CD4-positive, alpha-beta T cell treated with Interleukin-6 for 4 hours (primary cell): Measurements from ENCODE around the gene GABRB3.
"Not testable (repeated sequence)": the region's sequence is repeated elsewhere in the genome, so short reads cannot be mapped to it uniquely, and the experiment has no call there.

Experiments used
- DNase-seq: peaks from one replicate; pipeline ENCODE4 v3.0.0-alpha.2; 2020; ENCODE audit warnings: mixed read lengths

The GABRB3 gene

DNA sequence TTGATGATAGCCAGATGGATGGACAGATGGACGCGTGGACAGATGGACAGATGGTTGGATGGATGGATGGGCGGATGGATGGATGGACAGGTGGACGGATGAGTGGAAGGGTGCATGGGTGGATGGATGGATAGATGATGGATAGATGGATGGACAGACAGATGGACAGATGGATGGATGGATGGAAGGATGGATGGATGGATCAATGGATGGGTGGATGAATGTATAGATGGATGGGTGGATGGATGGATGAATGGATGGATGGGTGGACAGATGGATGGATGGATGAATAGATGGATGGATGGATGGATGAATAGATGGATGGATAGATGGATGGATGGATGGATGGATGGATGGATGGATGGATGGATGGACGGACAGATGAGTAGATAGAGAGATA, 40.9 kb downstream of the GABRB3 start:
- DNase-seq = no peak

DNA sequence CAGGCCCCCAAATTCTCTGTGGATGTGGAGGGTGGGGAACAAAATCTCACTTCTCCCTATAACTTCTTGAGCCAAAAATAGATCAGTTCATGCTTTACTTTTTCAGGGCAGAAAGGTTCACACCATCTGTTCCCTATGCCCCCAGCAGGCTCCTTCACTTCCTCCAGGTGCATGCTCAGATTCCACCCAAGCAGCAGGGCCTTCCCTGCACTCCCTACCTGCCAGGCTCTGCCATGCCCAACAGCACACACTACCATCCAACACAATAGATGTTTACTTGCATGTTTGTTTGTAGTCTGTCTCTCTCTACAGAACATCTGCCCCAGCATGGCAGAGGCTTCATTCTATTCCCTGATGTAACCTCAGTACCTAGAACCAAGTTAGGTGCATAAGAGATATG, 43.3 kb downstream of the GABRB3 start:
- DNase-seq = no peak

DNA sequence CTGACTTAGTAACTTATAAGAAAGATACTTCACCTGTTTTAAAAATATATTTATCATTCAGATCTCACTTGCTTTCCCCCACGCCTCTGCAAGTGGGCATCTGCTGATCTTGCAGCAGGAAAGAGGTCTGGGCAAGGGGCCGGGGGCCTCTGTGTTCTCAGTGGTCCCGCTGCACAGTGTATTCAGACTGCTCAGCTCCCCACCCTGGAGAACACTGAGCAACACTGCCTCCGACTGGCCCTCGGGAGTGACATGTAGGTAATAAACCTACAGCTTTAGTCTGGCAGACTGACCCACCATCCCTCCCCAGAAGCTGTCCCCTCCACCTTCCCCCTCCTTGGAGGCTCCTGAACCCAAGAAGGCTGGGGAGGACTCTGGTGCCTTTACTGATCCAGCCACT, 43.8 kb downstream of the GABRB3 start:
- DNase-seq = no peak

DNA sequence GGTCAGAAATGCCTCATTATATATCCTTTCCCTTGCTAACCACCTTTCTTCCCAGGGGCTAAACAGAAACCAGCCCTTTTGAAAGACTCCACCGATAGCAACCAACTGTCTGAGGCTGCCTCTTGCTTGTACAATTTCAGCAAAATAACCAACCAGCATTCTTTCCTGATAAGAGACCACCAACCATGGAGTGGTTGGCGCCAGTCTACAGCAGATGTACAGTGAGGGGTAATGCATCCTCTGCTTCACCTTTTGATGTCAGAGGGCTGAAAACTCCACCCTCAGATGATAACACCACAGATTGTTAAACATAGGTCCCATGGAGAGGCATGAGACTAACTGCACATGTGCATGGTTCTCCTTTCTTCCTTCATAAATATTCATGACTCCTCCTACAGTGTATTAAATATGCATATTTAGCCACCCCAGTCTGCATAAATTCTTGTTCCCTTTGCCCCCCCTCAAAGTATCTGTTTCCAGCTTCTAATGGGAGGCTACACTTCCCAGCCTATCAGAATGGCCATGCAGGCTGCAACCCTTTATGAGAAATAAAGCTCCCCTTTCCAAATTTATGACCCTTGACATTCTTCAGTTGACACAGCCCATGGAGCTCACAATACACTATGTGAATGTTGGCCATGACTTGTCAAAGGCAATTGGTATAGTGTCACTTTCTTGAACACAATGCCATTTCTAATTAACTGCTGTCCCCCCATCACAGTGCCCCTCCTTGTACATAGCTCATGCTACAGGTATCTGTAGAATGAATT, 48.3 kb downstream of the GABRB3 start:
- no peak for DNase-seq

DNA sequence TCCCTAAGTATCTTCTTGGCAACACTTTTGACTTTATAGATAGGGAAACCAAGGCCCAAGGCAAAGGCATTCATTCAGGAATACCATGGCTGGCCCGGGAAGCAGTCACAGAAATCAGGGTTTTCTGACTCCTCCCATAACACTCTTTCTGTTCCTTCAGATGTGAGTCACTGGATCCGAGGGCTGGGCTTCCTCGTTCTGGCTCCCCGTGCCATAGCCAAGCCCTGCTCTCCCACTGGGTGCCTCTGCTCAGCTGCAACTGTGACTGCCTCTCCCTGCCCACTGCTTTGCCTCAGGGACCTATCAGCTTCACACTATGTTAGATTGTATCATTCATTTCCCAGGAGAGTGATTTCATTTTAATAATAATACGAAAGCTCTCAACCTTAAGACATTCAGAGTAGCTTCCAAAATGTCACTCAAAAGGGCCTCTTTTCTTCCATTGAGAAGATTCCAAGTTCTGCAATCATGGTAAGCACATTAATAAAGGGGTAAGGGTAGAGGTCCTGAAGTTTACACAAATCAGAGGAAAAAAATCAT, 50.2 kb downstream of the GABRB3 start:
- no peak for DNase-seq

DNA sequence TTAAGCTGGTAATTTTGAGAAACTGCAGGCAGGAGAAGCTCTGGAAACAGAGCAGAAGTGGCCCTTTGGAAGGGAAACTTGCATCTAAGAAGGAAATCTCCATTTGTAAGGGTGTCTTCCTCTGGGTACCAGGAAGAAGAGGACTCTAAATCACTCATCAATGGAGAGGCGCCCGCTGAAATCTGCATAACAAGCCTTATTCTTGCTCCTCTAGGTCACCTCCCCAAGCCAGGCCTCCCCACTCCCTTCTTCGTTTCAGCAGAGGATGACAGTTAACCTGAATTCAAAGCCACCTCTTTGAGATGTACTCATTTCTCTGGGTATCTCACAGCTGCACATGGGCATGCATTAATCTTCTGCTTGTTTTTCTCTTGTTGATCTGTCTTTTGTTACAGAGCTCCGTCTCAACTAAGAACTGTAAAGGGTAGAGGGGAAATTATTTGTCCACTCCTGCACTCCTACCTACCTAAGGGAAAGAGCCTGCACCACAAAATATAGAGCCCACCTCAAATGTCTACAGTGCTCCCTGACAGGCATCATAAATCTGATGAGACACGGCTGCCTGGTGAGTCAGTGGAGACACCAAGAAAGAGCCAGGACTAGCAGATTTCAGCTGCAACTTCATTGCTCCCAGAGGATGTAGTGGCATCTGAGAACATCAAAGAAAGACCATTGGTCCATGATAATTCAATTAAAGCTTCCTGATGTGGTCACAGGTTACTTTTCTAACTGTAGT, 51.5 kb downstream of the GABRB3 start:
- no peak for DNase-seq

DNA sequence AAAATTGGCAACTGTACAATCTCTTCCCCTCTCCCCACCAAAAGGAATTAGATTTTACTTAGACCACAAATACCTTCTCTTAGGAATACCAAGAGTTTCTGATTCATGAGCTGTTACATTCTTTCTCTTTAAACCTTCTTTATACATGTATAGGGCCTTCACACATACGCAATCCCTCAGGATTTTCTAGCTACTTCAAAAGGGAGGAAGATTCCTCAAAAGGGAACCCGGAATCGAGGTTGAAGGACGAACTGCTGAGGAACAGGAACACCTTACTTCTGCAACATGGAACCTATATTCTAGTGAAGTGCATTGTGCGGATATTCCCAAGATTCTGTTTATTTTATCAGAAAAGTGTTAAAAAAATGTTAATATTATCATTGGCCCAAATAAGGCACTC, 52.3 kb downstream of the GABRB3 start:
- DNase-seq = no peak

DNA sequence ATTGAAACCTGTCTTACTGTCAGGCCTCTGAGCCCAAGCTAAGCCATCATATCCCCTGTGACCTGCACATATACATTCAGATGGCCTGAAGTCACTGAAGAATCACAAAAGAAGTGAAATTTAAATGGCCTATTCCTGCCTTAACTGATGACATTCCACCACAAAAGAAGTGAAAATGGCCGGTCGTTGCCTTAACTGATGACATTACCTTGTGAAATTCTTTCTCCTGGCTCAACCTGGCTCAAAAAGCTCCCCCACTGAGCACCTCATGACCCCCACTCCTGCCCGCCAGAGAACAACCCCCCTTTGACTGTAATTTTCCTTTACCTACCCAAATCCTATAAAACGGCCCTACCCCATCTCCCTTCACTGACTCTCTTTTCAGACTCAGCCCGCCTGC, 53.0 kb downstream of the GABRB3 start:
- DNase-seq = not testable (repeated sequence)

DNA sequence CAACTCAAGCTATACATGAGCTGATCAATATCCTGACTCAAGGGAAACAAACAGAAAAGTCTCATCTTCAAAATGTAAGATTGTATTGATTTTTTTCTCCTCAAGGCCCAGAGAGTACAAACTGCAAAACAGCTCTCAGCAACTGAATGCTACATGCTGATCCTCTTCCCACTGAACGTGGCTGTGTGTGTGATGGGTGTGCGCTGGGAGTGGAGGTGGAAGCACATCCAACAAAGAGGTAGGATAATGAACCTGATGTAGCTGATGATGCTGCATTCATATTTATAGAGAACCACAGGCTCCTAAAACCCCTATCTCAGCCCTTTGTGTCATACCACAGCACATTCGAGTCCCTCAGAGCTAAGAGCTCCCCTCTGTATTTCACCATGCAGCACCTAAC, 56.8 kb downstream of the GABRB3 start:
- DNase-seq = no peak

DNA sequence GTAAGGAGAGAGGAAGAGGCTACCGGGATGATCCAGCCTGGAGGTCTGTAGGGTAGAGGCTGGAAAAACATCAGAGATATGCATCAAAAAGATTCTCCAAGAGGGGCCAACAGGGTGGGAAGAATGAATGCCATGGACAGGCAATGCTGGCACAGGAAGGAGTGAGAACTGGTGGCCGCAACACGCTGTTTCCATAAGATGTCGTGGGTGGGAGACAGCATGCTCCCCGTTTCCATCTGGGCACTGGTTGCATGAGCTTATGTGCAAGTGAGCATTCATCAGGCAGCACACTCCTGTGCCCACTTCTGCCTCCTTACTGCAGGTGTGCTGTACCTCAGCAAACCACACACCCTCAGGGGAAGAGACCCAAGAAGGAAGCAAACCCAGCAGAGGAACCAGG, 59.4 kb downstream of the GABRB3 start:
- DNase-seq = no peak

DNA sequence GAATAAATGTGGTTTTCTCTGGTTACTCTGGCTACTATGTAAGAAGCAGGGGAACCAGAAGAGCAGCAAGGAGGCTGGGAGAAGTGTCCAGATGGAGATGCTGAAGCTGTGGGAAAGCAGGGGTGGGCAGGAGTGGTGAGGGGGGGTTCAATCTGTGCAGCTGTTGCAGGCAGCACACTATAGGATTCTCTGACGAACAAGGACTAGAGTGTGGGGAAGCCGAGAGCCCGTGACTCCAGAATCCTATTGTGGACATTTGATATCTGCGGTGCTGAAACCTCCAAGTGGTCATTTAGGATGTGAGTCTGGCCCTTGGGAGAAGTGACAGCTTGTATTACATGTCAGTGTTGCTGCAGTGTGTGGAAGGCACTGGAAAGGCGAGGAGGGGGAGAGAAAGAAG, 60.5 kb downstream of the GABRB3 start:
- DNase-seq = no peak

DNA sequence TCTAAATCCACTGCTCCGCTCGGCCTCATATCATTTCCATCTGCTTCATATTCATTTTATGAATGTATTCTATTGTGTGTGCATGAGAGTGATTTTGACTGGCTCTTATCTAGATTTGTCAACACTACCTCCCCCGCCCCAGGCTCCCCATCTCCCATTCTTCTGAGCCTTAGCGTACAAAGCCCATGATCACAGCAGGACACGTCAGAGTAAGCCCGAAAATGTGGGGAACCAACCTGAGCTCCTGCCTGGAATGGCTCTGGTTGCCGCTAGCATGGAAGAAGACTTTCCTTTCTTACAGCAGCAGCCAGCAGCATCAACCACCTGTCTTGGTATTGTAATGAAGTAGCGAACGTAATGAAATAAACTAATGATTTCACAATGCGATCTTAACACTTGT, 61.4 kb downstream of the GABRB3 start:
- no peak for DNase-seq

DNA sequence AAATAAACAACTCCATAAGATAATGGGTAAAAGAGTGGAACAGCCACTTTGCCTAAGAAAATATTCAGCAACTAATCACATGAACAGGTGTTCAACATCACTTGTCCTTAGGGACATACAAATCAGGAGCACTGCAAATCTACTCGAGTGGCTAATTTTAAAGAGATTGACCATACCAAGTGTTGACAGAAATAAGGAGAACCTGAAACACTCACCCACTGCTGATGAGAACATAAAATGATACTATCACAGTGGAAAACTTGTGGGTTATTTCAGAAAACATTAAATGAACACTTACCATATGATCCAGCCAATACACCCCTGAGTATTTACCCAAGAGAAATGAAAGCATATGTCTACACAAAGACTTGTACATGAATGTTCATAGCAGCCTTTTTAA, 70.5 kb downstream of the GABRB3 start:
- no peak for DNase-seq

DNA sequence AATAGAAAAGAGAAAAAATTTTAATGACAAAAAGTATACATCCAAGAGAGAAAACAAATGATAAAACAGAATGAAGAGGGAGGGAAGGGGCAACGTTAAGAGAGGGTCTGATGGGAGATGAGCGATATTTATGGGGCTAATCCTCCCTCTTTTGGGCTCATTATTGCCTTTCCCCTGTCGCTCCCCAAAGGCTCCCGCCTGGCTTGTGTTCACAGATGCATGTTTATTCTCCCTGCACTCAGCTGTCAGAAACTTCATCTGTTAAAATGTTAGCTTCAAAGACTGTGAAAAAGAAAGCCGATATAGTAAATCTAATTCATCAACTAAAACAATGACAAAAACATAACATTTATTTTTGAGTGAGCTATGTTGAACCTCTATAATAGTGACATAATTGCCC, 74.3 kb downstream of the GABRB3 start:
- DNase-seq = no peak

DNA sequence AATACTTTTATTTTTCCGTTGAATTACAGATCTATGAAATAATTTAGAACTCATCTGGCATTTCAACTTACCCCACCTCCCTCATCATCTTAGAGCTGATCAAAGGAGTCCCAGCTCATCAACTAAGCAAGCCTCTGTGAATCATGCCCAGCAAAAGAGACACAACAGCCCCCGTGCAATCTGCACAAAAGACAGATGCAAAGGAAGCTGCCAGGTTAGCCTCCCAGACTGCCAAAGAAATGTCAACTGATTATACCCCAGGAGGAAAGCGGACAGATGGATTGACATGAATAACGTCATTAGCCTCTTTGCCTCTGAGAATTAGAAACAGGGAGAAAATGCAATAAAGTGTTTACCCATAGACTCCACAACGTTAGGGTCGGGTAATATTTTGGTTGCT, 75.0 kb downstream of the GABRB3 start:
- no peak for DNase-seq

DNA sequence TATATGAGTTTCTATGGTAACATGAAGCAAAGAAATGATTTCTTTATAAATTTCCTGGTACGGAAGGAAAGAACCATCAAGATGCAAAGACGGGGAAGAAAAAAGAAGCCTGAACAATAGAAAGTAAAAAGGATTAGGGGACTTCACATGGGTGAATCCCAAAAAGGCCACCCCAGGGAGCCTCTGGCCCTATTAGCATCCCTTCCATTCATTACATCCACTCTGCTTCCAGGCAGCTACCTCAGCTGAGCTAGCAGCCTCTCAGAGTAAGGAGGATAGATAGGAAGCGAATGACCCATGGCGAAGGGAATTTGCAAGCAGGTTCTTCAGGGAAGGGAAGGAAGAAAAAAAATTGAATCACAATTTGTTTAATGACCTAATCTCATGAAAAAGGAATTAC, 81.6 kb downstream of the GABRB3 start:
- DNase-seq = no peak

DNA sequence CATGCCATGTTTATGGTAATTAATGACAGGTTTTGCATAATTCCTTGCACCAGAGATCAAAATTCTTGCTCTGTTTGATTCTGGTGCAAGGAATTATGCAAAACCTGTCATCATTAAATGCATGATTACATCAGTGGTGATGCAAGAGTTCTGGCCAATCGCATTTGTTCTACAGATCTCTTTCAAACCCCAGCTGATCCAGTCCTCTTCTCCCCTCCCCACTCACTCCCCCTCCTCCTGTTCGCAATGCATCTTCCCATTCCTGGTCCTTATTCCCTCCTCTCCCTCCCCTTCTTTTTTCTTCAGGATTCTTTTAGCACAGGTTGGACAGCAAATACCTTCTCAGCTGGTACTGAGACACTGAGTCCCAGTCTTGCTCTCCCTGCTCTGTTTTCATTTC, 82.1 kb downstream of the GABRB3 start:
- DNase-seq = no peak

DNA sequence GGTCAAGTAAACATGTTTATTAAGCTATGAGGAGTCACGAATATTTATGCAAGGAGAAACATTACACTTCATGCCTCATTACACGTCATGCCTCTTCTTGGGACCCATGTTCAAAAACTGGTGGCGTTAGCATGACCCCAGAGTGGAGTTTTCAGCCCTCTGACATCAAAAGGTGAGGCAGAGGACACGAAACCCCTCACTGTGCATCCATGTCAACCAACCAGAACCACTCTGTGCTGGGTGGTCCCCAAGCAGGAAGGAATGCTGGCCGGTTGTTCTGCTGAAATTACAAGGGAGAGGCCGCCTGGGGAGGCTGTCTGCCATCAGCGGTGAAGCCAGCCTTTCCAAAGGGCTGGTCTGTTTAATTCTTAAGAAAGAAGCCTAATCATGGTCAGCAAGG, 83.4 kb downstream of the GABRB3 start:
- no peak for DNase-seq

DNA sequence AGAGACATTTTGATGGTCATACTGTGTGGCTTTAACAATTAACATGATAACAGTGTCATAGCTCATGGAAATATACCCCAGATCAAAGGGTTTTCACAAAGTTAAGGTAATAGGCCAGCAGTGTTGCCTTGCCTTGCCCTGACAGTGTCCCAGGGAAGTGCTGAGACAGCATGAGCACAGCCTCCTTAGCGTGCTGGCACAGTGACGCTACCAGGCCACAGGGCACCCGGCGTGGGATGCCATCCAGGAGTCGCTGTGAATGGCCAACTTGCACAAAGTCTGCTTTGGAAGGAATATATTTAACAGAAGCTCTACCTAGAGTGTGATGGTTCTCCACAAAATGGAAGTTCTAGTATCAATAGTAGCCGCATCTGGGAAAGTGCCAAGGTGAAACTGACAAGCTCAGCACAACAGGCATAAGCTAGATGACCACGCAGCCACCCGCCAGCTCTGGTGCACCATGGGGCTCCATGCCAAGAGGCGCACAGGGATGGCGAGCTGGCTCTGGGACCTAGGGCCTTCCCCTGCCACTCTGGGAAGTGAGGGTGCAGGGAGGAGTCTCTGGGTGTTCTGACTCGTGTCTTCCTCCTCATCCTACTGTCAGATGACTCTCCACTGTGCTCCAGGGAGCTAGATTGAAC, 86.2 kb downstream of the GABRB3 start:
- DNase-seq = no peak

DNA sequence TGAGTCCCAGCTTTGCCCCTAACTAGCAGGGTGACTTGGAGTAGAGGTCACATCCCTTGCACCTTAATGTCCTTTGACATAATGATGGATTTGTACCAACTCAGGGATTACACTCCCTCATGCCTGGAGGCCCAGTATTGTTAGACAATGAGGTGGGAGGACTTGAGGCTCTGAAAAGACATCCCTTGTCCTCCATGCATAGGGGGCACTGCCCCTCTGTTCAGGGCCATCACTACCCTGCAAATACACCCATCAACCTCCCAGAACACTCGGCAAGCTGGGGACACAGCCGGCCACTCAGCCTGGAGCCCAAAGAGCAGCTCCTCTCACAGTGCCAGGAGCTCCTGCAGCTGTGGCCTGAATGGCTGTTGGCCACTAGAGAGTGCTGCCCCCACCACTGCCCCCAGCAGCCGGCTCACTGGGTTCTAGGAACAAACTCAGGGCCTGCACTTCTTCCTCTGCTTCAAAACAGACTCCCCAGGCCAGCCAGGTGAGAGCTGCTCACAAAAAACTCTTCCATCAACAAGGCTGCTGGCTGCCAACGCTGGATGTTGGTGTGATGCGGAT, 90.2 kb downstream of the GABRB3 start:
- DNase-seq = no peak

DNA sequence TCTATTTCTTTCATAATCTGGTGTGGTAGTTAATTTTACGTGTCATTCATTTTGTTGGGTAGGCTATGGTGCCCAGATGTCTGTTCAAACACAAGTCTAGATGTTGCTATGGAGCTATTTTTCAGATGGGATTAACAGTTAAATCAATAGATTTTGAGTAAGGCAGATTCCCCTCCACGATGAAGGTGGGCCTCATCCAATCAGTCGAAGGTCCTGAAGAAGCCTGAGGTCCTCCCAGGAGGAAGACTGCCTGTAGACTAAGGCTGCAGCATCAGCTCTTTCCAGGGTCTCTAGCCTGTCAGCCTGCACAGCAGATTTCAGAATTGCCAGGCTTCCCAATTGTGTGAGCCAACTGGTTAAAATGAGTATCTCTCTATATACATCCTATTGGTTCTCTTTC, 92.9 kb downstream of the GABRB3 start:
- no peak for DNase-seq

DNA sequence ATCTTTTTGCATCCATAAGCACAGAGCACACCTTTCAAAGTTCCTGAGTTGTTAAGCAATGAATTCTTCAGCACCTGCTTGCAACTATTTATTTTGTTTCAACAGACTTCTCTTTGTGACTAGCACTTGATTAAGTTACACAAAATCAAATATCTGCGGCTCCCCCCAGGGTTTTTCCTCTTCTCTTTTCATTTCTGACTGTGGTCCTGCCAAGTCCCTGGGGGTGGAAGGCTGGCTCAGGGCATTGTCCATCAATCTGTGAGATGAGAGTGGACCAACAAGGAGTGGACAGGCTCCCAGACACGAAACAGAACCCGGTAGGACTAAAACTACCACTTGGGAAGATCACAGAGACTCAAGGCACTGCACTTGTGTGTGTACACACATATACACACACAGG, 96.8 kb downstream of the GABRB3 start:
- DNase-seq = no peak

DNA sequence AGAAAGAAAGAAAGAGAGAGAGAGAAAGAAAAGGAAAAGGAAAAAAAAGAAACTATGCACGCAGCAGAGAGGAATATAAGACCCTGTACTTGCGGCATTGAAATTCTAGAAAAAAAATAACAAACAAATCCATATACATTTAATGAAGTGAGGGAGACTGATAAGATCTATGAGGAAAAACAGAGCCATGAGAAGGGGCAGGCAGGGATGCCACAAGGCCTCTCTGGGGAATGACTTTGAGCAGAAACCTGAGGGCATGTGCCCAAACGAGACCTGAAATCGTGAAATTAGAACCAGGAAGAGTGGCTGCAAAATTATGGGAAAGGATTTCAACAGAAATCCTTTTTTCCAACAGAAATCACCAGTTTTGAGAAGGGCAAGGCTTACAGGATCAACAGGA, 98.4 kb downstream of the GABRB3 start:
- no peak for DNase-seq

DNA sequence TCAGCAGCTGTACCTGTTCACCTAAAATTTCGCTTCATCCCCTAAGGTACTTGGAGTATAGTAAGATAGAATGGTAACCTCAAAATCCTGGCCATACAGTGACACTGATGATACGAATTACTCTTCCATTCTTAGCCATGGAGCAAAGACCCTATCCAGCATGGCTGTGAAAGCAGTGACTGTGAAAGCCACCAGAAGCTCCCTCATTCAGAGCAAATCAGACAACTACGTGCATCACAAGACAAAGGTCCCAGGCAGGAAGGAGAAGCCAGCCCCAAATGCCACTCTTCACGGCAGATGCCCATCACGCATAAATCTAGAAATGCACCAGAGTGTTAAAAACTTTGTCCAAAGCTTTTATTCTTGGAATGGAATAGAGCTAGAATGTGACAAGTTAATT, 99.4 kb downstream of the GABRB3 start:
- no peak for DNase-seq
